Measurements from ENCODE around the gene ZNF354B.
A peak's percentile ranks its signal among the peaks of the same experiment; 100 is the strongest.
"Not testable (repeated sequence)": the region's sequence is repeated elsewhere in the genome, so short reads cannot be mapped to it uniquely, and the experiment has no call there.

Gene ZNF354B

DNA sequence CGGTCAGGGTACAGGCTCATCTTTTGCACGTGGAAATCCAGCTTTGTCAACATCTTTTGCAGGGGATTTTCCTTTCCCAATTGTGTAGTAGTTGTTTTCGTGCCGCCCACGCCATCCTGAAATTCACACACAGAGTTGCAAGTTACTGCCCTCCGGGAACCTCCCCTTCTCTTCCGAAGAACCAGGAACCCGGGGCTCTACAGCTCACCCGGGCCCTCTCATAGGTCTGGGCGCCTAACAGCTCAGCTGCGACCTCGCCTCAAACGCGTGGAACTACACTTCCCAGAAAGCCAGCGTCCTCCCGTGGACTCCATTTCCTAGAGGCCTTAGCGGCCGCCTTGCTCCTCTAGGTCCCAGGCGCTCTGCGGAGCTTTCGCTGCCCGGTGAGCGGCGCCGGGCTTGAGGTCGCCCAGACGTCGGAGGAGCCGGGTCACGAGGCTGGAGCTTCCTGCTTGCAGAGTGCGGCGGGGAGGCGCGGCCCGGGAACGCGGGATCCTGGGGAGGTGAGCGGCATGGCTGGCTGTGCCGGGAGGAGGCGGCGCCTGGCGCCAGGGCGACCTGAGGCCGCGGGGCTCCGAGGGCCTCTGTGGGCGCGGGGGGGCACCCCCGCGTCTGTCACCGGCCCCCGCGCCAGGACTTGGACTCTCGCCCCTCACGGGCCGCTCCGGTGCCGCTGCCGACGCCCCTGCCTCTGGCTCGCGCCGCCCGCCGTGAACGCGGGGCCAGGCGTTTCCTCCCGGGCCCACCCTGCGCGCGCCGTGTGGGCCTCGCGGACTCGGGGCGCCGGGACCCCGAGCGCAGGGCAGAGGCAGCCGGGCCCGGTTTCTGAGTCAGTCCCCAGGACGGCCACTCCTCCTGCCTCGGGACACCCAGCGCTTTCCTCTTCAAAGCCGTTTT, at the start of gene ZNF354B:
ZNF354B (plus strand) TSS at position 329 of the 897 bp plus-strand sequence. CDS start 1,095 bp downstream, outside the sequence.
- DNase-seq (ENCODE audit: low spot score) = peak; percentile 96

DNA sequence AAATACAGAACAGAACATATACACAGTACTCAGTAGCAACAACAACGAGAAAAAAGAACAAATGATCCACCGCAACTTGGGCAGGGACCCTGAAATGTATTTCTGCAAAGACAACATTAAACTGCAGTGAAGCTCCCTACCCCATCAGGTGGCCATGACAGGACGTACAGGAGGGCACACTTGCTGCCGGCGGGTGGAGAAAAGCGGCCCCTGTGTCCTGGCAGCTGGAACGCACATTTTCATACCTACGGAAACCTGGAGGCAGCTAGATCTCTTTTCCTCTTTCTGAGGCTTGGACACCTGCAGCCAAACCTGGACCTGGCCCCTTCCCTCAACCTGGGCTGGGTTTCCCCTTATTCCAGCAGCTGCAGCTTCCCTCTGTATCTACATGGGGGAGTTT, 42.2 kb upstream of the ZNF354B start:
- DNase-seq (ENCODE audit: low spot score) = no peak

DNA sequence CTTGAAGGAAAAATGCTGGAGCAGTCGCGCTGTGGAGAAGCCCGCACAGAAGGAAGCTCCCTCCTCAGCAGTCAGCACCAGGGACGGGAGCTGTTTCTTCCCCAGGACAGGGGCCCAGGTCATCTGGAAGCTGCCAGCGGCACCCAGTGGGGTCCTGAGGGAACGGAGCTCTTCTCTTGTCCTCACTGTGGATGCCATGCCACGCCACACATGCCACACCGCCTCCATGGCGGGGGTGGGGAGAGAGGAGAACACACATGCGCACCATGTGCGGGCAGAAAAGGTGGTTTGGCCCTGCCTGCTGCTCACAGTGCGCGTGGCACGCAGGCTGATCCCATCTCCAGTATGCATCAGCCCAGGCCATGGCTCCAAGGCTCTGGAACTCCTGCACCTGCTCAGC, 41.7 kb upstream of the ZNF354B start:
- no peak for DNase-seq (ENCODE audit: low spot score)

DNA sequence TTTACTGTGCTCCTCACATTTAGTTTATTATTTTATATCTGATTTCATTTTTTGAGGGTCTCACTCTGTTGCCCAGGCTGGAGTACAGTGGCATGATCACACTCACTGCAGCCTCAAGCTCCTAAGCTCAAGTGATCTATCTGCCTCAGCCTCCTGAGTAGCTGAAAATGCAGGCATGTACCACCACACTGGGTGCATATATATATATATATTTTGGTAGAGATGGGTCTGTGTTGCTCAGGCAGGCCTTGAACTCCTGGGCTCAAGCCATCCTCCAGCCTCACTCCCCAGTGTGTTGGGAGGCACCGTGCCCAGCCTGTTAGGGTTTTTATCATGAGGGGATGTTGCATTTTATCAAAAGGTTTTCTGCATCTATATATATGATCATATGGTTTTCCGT, 39.8 kb upstream of the ZNF354B start:
- no peak for DNase-seq (ENCODE audit: low spot score)

GRCh38 chr5:178825444-178825843, 34.3 kb upstream of the ZNF354B start:
- no peak for DNase-seq (ENCODE audit: low spot score)

GRCh38 chr5:178826216-178826615, 33.5 kb upstream of the ZNF354B start:
- DNase-seq (ENCODE audit: low spot score) = no peak

GRCh38 chr5:178827636-178828035, 32.1 kb upstream of the ZNF354B start:
- DNase-seq (ENCODE audit: low spot score) = no peak

- no peak for DNase-seq (ENCODE audit: low spot score)
These were observed 28.7 kb upstream of the ZNF354B start for GRCh38 chr5:178831049-178831448.

DNA sequence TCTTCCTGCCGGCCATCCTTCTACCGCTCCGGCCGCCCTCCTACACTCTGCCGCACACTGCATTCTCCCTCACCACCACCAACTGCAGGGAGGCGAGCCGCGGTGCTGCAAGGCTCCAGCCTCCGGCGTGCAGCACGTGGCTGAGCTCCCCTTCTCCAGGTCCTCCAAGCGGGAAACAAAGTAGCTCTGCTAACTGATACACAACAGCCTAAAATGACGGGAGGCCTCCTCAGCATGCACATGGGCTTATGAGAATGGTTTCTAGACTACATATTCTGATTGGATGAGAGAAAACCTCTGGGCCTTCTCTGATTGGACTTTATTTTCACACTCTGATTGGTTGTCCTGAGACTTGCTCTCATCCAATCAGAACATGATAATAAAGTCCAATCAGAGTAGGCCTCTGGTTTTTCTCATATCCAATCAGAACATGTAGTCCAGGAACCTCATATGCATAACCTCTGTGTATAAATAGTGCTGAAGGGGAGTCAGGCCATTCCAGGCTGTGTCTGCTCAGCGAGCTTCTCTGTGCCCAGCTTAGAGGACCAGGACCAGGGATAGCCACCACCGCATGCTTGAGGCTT, 27.0 kb upstream of the ZNF354B start:
- DNase-seq (ENCODE audit: low spot score) = peak; percentile 20

DNA sequence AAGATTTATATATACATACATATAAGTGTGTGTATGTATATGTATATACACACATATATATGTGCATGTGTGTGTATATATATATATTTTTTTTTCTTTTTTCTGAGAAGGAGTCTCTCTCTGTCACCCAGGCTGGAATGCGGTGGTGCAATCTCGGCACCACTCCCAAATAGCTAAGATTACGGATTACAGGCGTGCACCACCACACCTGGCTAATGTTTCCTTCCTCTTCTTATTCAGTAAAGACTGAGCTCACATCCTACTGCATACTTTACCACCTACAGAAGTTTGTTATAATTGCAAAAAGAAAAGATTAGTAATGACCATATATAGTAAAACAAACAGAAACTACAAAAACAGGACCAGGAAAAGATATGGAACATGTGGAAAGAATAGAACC, 23.1 kb upstream of the ZNF354B start:
- no peak for DNase-seq (ENCODE audit: low spot score)

DNA sequence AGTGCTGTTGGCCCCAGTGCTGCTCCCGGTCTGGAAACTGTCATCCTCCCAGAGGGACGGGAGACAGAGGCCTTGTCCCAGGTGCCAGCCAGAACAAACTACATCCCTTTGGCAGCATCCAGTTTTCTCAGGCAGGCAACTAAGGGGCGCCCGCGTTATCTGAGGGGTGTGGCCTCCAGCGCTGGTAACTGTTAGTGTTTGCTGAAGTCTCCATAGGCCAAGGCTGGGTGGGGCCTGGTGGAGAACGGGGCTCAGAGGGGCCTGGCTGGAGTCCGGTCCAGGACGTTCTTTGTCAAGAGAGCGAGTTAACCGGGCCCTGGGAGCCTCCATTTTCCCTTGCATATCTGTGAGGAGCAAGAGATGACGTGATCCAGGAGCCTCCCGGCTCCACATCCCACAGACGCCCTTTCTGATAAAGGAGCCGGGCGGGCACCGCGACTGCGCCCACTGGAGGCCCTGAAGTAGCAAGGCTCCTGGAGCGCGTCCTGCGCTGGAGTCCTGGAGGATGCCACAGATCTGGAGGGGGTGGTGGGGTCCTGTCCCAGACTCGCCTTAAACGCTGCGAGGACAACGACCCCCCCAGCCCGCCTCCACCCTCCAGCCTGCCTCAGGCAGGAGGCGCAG, 20.9 kb upstream of the ZNF354B start:
- not testable (repeated sequence) for DNase-seq (ENCODE audit: low spot score)

DNA sequence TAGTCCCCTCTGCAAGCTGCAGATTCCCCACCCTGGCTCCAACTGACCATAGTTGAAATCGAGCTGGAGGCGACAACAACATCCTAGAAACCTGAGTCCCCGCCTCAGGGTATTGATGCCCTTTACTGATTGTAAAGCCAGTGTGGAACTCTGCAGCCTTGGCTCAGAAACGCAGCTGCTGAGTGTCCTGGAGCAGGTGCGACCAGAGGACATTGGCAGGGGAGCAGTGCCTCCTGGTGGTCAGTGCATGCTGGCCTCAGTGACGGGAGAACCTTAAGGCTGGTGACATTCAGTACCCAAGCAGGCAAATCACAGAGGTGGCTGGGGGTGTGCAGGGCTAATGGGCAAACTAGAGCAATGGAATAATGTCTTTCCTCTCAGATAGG, 20.4 kb upstream of the ZNF354B start:
- peak; percentile 30 for DNase-seq (ENCODE audit: low spot score)

DNA sequence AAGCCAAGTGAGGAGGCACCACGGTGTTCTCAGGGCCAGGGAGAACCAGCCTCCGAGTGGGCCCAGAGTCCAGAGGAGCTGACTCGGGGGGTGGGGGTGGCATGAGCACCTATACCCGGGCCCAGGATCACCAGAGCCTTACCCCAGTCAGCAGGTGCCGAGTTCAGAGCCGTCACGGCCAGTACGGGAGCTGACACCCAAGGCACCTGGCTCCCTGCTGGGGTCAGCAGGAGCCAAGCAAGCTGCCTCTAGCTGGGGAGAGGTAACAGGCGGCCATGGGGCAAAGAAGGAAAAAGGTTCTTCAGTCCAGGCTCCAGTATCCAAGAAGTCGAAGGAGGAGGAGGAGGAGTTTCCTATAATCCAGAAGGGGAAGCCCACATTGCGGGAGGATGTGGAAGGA, 19.4 kb upstream of the ZNF354B start:
- DNase-seq (ENCODE audit: low spot score) = not testable (repeated sequence)

DNA sequence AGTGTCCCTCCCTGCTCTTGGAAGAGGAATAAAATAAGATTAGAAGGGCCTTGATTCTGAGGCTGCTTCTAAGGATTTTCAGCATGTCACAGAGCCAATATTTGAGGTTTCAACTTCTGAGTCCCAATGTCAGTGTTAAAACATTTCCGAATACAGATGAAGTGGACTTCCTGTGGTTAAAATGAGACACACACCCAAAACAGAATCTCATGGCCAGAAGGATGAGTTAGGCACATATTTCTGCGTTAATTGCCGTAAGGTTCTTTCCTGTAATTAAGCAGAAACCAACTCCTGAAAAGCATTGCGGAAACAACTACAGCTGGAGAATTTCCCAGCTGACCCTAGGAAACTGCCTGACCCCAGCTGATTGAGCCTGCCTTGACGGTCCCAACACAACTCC, 10.4 kb upstream of the ZNF354B start:
- DNase-seq (ENCODE audit: low spot score) = no peak

DNA sequence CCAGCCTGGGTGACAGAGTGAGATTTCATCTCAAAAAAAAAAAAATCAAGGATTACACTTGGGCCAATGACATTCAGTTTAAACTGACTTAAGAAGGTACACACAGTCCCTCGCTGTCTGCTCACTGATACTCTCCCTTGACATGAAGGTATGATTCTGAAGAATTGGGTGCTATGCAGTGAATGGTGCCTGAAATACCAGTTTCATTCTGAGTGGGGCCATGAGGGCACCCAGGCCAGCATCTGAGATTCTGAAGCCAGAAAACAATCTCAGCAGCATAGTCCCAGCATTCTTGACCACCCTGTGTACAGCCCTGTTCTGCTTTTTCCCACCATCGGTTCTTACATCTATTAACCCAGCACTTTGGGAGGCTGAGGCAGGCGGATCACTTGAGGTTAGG, 7.8 kb upstream of the ZNF354B start:
- DNase-seq (ENCODE audit: low spot score) = no peak

- no peak for DNase-seq (ENCODE audit: low spot score)
These were observed 5.5 kb upstream of the ZNF354B start for GRCh38 chr5:178854284-178854683.

DNA sequence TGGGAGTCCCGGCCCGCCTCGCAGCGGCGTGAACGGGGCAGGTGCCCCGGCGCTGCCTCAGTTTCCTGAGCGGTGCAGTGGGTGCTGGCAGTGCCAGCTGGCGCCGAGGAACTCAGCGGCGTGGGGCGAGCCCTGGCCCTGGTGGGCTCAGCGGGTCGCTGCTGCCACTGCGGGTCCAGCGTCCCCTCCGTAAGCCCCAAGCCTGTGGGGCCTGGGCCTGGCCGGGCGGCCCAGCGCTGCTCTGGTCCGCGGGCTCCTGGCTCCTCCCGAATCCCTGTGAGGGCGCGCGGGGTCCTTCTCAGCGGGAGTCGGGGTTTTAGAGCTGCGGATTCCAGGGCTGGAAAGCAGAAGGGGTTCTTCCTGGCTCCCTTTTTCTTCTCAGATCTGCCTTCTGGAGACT, 862 bp downstream of the ZNF354B start:
- not testable (repeated sequence) for DNase-seq (ENCODE audit: low spot score)

GRCh38 chr5:178861627-178862026, 1.9 kb downstream of the ZNF354B start:
- DNase-seq (ENCODE audit: low spot score) = no peak

- DNase-seq (ENCODE audit: low spot score) = no peak
These were observed 7.2 kb downstream of the ZNF354B start for GRCh38 chr5:178866946-178867345.

- no peak for DNase-seq (ENCODE audit: low spot score)
These were observed 9.8 kb downstream of the ZNF354B start for GRCh38 chr5:178869577-178869976.

- DNase-seq (ENCODE audit: low spot score) = no peak
These were observed 10.7 kb downstream of the ZNF354B start for GRCh38 chr5:178870411-178870810.

DNA sequence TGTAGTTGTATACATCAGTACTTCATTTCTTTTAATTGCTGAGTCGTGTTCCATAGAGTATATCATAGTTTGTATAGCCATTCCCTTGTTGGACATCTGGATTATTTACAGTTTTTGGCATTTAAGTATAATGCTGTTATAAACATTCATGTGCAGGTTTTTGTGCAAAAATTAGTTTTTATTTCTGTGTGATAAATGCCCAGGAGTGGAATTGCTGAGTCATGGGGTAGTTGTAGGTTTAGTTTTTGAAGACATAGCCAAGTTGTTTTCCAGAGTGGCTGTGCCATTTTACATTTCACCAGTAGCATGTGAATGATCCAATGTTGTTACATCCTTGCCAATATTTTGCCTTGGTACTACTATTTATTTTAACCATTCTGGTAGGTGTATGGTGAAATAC, 12.5 kb downstream of the ZNF354B start:
- DNase-seq (ENCODE audit: low spot score) = no peak

- not testable (repeated sequence) for DNase-seq (ENCODE audit: low spot score)
These were observed 23.5 kb downstream of the ZNF354B start for GRCh38 chr5:178883115-178883694.
